ENCODE results near the gene LMAN2. TPM values are rescaled to one million over a fixed set of nuclear protein-coding genes. Genes with fewer than 3 reads are reported as not detected.
"Not testable (repeated sequence)": the region's sequence is repeated elsewhere in the genome, so short reads cannot be mapped to it uniquely, and the experiment has no call there.

Gene LMAN2
- polyA plus RNA-seq, 3 donors: 148 to 275 (median 259) TPM

GRCh38 chr5:177344891-177345290 is 6.6 kb downstream of the LMAN2 start:
- Mint-ChIP-seq H3K4me3 (no peak overlapping the region), H3K36me3 (peaks cover 52 to 81% of the 10 kb centered on the region in 2 donors), H3K27ac (no peak overlapping the region), H3K4me1 (peaks cover 18% of the 10 kb centered on the region), H3K9me3 (peaks cover 0 to 1% (median 0%) of the 10 kb centered on the region in 7 donors), H3K27me3 (ENCODE audit: low read depth in 3 of 3) (peaks cover 0 to 2% (median 0%) of the 10 kb centered on the region in 3 donors)
- no peak overlapping the region for H2AFZ ChIP-seq (ENCODE audit: insufficient read depth, low read depth, low read length, poor library complexity, severe bottlenecking)
- no peak overlapping the region for H3K9ac ChIP-seq (ENCODE audit: insufficient read depth, low read length, poor library complexity, severe bottlenecking)
- no peak overlapping the region for H3K27ac ChIP-seq (ENCODE audit: low read depth in 1 of 2, low read length in 2 of 2)
- no peak for DNase-seq
- H4K20me1 ChIP-seq (ENCODE audit: insufficient read depth, low read length): peaks cover 89% of the 10 kb centered on the region
- no peak for TF ChIP-seq CTCF (IDR thresholded peaks at IDR 0.05)
- H3K4me1 ChIP-seq (ENCODE audit: control insufficient read depth in 1 of 2, insufficient read depth in 2 of 2, low read length in 2 of 2): peaks cover 6 to 12% of the 10 kb centered on the region in 2 donors
- no peak overlapping the region for H3K4me2 ChIP-seq (replicated peaks; ENCODE audit: extremely low read depth, low read length, poor library complexity, severe bottlenecking)
- no peaks in the 10 kb centered on the region for H3K27me3 ChIP-seq (ENCODE audit: control insufficient read depth in 2 of 2, insufficient read depth in 2 of 2, low read length in 2 of 2)
- intact Hi-C loops (cut with micrococcal nuclease): loop anchor here in 1 of 2 donors (5.0 kb wide), 1 partner anchor 33 kb away; the partner anchor contains the start of gene MXD3
- H3K36me3 ChIP-seq (replicated peaks in 1 of 2; ENCODE audit: control insufficient read depth in 1 of 2, insufficient read depth in 2 of 2, low read length in 2 of 2): peaks cover 47 to 77% of the 10 kb centered on the region in 2 donors
- no CpG with 5 or more reads among the region's 6 CpGs for WGBS (ENCODE audit: insufficient coverage)
- H3K4me3 ChIP-seq (replicated peaks in 1 of 3; ENCODE audit: low read depth in 2 of 3, low read length in 3 of 3): no peak overlapping the region
- H3K9me3 ChIP-seq (replicated peaks in 1 of 2; ENCODE audit: control insufficient read depth in 1 of 2, insufficient read depth in 1 of 2, low read length in 2 of 2): no peaks in the 10 kb centered on the region
- H3K79me2 ChIP-seq (ENCODE audit: insufficient read depth, low read length): peaks cover 92% of the 10 kb centered on the region

- no peaks in the 10 kb centered on the region for H3K27me3 ChIP-seq (ENCODE audit: control insufficient read depth in 2 of 2, insufficient read depth in 2 of 2, low read length in 2 of 2)
- H3K4me3 Mint-ChIP-seq: no peak overlapping the region
- H3K4me2 ChIP-seq (replicated peaks; ENCODE audit: extremely low read depth, low read length, poor library complexity, severe bottlenecking): no peak overlapping the region
- H3K4me1 Mint-ChIP-seq: peaks cover 10% of the 10 kb centered on the region
- H3K9me3 ChIP-seq (replicated peaks in 1 of 2; ENCODE audit: control insufficient read depth in 1 of 2, insufficient read depth in 1 of 2, low read length in 2 of 2): no peaks in the 10 kb centered on the region
- 100% methylated on average over 1 of the region's 6 CpGs for WGBS (ENCODE audit: insufficient coverage)
- intact Hi-C loops (cut with micrococcal nuclease): no loop called here
- H3K9me3 Mint-ChIP-seq: peaks cover 0 to 1% (median 0%) of the 10 kb centered on the region in 7 donors
- H3K36me3 ChIP-seq (replicated peaks in 1 of 2; ENCODE audit: control insufficient read depth in 1 of 2, insufficient read depth in 2 of 2, low read length in 2 of 2): peaks cover 49 to 77% of the 10 kb centered on the region in 2 donors
- no peak overlapping the region for H3K27ac Mint-ChIP-seq
- H3K79me2 ChIP-seq (ENCODE audit: insufficient read depth, low read length): peaks cover 91% of the 10 kb centered on the region
- H3K27me3 Mint-ChIP-seq (ENCODE audit: low read depth in 3 of 3): peaks cover 0 to 2% (median 0%) of the 10 kb centered on the region in 3 donors
- H3K9ac ChIP-seq (ENCODE audit: insufficient read depth, low read length, poor library complexity, severe bottlenecking): no peak overlapping the region
- H2AFZ ChIP-seq (ENCODE audit: insufficient read depth, low read depth, low read length, poor library complexity, severe bottlenecking): no peak overlapping the region
- no peak for TF ChIP-seq CTCF (IDR thresholded peaks at IDR 0.05)
- peaks cover 53 to 84% of the 10 kb centered on the region in 2 donors for H3K36me3 Mint-ChIP-seq
- peaks cover 89% of the 10 kb centered on the region for H4K20me1 ChIP-seq (ENCODE audit: insufficient read depth, low read length)
- H3K27ac ChIP-seq (ENCODE audit: low read depth in 1 of 2, low read length in 2 of 2): no peak overlapping the region
- no peak for DNase-seq
- H3K4me1 ChIP-seq (ENCODE audit: control insufficient read depth in 1 of 2, insufficient read depth in 2 of 2, low read length in 2 of 2): peaks cover 0 to 1% of the 10 kb centered on the region in 2 donors
- H3K4me3 ChIP-seq (replicated peaks in 1 of 3; ENCODE audit: low read depth in 2 of 3, low read length in 3 of 3): no peak overlapping the region
Observed at GRCh38 chr5:177343777-177344176, 7.7 kb downstream of the LMAN2 start.

GRCh38 chr5:177343000-177343399 is 8.5 kb downstream of the LMAN2 start:
- H3K27ac Mint-ChIP-seq; H3K4me1 ChIP-seq (ENCODE audit: control insufficient read depth in 1 of 2, insufficient read depth in 2 of 2, low read length in 2 of 2); H3K27me3 Mint-ChIP-seq (ENCODE audit: low read depth in 3 of 3); H3K27ac ChIP-seq (ENCODE audit: low read depth in 1 of 2, low read length in 2 of 2); intact Hi-C loops (cut with micrococcal nuclease); H2AFZ ChIP-seq (ENCODE audit: insufficient read depth, low read depth, low read length, poor library complexity, severe bottlenecking); H3K4me3 Mint-ChIP-seq; H3K9ac ChIP-seq (ENCODE audit: insufficient read depth, low read length, poor library complexity, severe bottlenecking); H3K4me1 Mint-ChIP-seq; H3K9me3 ChIP-seq (replicated peaks in 1 of 2; ENCODE audit: control insufficient read depth in 1 of 2, insufficient read depth in 1 of 2, low read length in 2 of 2); DNase-seq; H3K27me3 ChIP-seq (ENCODE audit: control insufficient read depth in 2 of 2, insufficient read depth in 2 of 2, low read length in 2 of 2); H3K4me3 ChIP-seq (replicated peaks in 1 of 3; ENCODE audit: low read depth in 2 of 3, low read length in 3 of 3); H3K9me3 Mint-ChIP-seq; H3K4me2 ChIP-seq (replicated peaks; ENCODE audit: extremely low read depth, low read length, poor library complexity, severe bottlenecking): not testable (repeated sequence)
- 76% methylated on average over 2 of the region's 14 CpGs for WGBS (ENCODE audit: insufficient coverage)
- H3K79me2 ChIP-seq (ENCODE audit: insufficient read depth, low read length): peaks cover 84% of the 10 kb centered on the region
- H4K20me1 ChIP-seq (ENCODE audit: insufficient read depth, low read length): peaks cover 90% of the 10 kb centered on the region
- H3K36me3 Mint-ChIP-seq: peaks cover 58 to 88% of the 10 kb centered on the region in 2 donors
- H3K36me3 ChIP-seq (replicated peaks in 1 of 2; ENCODE audit: control insufficient read depth in 1 of 2, insufficient read depth in 2 of 2, low read length in 2 of 2): peaks cover 57 to 84% of the 10 kb centered on the region in 2 donors
